DND-41 (cell line): ENCODE measurements around the gene DISC1.

Experiments
- ATAC-seq: fragments of 200-7000 bp; cut with Tn5 transposase; 3 replicates; pipeline ENCODE4 v1.9.1; 2021; ENCODE audit warnings: low read depth; ENCODE audit not compliant: insufficient read depth
- DNase-seq: peaks from one replicate; pipeline ENCODE4 v3.0.0-alpha.2; 2020
- H2AFZ ChIP-seq: 2 replicates; pipeline ENCODE4 v1.6.0; 2012; ENCODE audit warnings: low read depth, low read length
- H3K27ac ChIP-seq: 2 replicates; pipeline ENCODE4 v1.5.1; 2012; ENCODE audit warnings: low read length, inconsistent platforms
- H3K27me3 ChIP-seq: fragments of 200-600 bp; sonication (generic); 2 replicates; pipeline ENCODE4 v1.6.0; 2012; ENCODE audit warnings: low read length, mild to moderate bottlenecking, inconsistent platforms; ENCODE audit not compliant: insufficient read depth, poor library complexity
- H3K36me3 ChIP-seq: 2 replicates; pipeline ENCODE4 v1.5.1; 2012; ENCODE audit warnings: low read length, inconsistent platforms; ENCODE audit not compliant: insufficient read depth
- H3K4me1 ChIP-seq: 2 replicates; pipeline ENCODE4 v1.5.1; 2012; ENCODE audit warnings: mild to moderate bottlenecking, low read length; ENCODE audit not compliant: insufficient read depth
- H3K4me2 ChIP-seq: 2 replicates; pipeline ENCODE4 v1.6.0; 2012; ENCODE audit warnings: mild to moderate bottlenecking, moderate library complexity, low read length, inconsistent platforms; ENCODE audit not compliant: insufficient read depth
- H3K4me3 ChIP-seq, 2 experiments: fragments of 200-600 bp in 1 of 2; shearing (Covaris generic) in 1 of 2; 2 replicates each; pipeline ENCODE4 v1.5.1; 2012 to 2016; ENCODE audit warnings: inconsistent platforms in 2 of 2, low read length in 2 of 2, mild to moderate bottlenecking in 2 of 2, low read depth in 1 of 2, moderate library complexity in 1 of 2
- H3K79me2 ChIP-seq: 2 replicates; pipeline ENCODE4 v1.6.0; 2012; ENCODE audit warnings: low read length, inconsistent platforms; ENCODE audit not compliant: insufficient read depth
- H3K9ac ChIP-seq: 2 replicates; pipeline ENCODE4 v1.6.0; 2012; ENCODE audit warnings: low read depth, mild to moderate bottlenecking, inconsistent platforms, low read length, moderate library complexity
- H3K9me3 ChIP-seq: 2 replicates; pipeline ENCODE4 v1.5.1; 2012; ENCODE audit warnings: low read length, moderate library complexity, mild to moderate bottlenecking, inconsistent platforms; ENCODE audit not compliant: insufficient read depth, severe bottlenecking
- H4K20me1 ChIP-seq: 2 replicates; pipeline ENCODE4 v1.6.0; 2012; ENCODE audit warnings: low read length; ENCODE audit not compliant: insufficient read depth
- EZH2 ChIP-seq: IDR thresholded peaks from 3 replicates; pipeline ENCODE4 v1.6.1; 2012; ENCODE audit warnings: borderline replicate concordance, low read depth, mild to moderate bottlenecking, moderate library complexity, low read length, inconsistent platforms; ENCODE audit not compliant: severe bottlenecking
- TF ChIP-seq, protein P1 (sequence below): IDR thresholded peaks from 2 replicates; pipeline ENCODE4 v1.5.1; 2012; ENCODE audit warnings: borderline replicate concordance, low read length, moderate library complexity, mild to moderate bottlenecking; ENCODE audit not compliant: poor library complexity, severe bottlenecking; ENCODE audit errors: extremely low read depth

The DISC1 gene

DNA sequence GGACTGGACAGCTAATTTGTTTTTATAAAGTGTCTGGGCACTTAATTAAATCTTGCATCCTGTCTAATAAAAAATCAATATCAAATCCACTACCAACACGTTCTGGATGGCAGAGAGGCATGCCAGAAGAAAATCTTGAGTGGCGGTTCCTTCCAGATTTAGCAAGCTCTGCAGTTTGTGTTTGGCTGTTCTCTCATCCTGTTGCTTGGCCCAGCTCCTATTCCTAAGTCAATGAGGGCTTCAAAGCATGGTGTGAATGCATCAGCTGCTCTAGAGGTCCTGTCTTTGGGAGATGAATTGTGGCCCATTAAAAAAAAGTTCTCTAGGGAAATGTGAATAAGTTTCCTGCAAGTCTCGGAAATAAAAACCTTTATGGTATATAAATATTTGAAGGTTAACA lies 90.3 kb downstream of the DISC1 start:
- ATAC-seq = no peak

DNA sequence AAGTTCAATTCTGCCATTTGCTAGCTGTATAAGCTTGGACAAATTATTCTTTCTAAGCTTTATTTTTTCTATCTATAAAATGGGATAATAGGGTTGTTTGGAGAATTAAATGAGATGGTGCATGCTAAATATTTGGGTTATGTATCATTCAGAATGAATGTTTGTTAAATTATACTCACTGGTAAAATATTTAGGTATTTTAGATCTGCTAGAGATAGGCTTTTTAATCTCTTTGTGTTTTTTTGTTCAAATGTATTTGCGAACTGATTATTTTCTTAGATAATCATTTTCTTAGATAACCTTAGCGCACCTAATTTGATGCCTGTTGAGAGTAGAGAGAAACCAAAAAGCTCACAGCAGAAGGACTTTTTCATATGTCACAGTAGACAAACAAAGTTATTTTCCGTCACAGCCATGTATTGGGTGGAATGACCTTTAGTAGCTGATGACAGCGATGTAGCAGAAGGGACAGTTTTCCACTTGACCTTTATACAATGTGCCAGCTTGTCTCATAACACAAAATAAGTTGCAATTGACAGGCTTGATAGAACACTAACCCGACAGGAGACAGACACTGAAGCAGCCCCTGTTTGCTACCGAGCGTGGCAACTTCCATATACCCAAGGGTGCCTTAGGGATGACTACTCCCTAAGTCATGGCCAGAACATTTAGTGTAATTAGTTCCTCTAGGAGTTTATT lies 93.0 kb downstream of the DISC1 start:
- Histone ChIP-seq H3K4me1 (no peaks in the 10 kb centered on the region), H3K27ac (no peak overlapping the region), H3K4me3 (no peak overlapping the region), H3K9me3 (no peaks in the 10 kb centered on the region), H3K79me2 (no peaks in the 10 kb centered on the region), H4K20me1 (no peaks in the 10 kb centered on the region), H3K27me3 (no peaks in the 10 kb centered on the region), H2AFZ (no peak overlapping the region), H3K9ac (no peak overlapping the region), H3K36me3 (no peaks in the 10 kb centered on the region), H3K4me2 (no peak overlapping the region)
- TF ChIP-seq, protein P1, sequence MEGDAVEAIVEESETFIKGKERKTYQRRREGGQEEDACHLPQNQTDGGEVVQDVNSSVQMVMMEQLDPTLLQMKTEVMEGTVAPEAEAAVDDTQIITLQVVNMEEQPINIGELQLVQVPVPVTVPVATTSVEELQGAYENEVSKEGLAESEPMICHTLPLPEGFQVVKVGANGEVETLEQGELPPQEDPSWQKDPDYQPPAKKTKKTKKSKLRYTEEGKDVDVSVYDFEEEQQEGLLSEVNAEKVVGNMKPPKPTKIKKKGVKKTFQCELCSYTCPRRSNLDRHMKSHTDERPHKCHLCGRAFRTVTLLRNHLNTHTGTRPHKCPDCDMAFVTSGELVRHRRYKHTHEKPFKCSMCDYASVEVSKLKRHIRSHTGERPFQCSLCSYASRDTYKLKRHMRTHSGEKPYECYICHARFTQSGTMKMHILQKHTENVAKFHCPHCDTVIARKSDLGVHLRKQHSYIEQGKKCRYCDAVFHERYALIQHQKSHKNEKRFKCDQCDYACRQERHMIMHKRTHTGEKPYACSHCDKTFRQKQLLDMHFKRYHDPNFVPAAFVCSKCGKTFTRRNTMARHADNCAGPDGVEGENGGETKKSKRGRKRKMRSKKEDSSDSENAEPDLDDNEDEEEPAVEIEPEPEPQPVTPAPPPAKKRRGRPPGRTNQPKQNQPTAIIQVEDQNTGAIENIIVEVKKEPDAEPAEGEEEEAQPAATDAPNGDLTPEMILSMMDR = no peak
- TF ChIP-seq EZH2 = no peak
- ATAC-seq (no peak), DNase-seq (no peak)

More for the DNA sequence above, 90.3 kb downstream of the DISC1 start:
- no peak overlapping the region for H2AFZ ChIP-seq
- H3K79me2 ChIP-seq = no peaks in the 10 kb centered on the region
- H4K20me1 ChIP-seq = no peaks in the 10 kb centered on the region
- H3K4me2 ChIP-seq = no peak overlapping the region
- H3K36me3 ChIP-seq = no peaks in the 10 kb centered on the region
- H3K4me1 ChIP-seq = no peaks in the 10 kb centered on the region
- DNase-seq = no peak
- no peaks in the 10 kb centered on the region for H3K9me3 ChIP-seq
- H3K9ac ChIP-seq = no peak overlapping the region
- H3K4me3 ChIP-seq = no peak overlapping the region
- no peak overlapping the region for H3K27ac ChIP-seq
- H3K27me3 ChIP-seq = no peaks in the 10 kb centered on the region
- TF ChIP-seq, protein P1 = no peak
- TF ChIP-seq EZH2 = no peak

DNA sequence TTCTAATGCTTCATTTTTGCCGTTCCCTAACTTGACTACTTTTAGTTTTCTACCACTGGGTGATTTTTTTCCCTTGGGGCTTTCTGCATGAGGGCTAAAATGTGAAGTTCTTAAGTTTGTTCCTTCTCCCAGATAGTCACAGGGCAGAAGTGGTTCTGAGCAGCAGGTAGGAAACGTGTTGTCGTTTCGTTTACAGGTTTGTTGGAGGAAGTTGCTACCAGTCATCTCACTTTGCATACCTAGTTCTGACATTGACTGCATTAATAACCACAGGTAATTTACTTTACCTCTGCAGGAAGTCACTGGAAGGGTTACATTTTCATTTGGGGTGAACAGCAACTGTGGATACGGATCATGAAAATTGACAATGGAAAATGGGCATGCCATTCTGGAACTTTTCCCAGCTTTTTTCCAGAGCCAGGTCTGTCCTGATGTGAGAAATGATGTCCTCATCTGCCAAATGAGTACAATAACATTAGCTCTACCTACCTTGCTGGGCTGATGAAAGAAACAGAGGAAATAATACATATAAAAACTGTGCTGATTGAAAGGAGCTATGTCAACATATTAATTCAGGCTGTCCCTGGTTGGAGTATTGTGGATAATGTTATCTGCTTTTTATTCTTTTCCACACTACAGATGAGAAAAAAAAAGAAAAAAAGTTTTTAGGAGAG lies 94.2 kb downstream of the DISC1 start:
- Histone ChIP-seq H3K27ac (no peak overlapping the region), H3K4me3 (no peak overlapping the region), H2AFZ (no peak overlapping the region)

More for the DNA sequence above, 94.2 kb downstream of the DISC1 start:
- Histone ChIP-seq H3K79me2 (no peaks in the 10 kb centered on the region), H3K4me2 (no peak overlapping the region), H3K9ac (no peak overlapping the region), H3K27me3 (no peaks in the 10 kb centered on the region), H4K20me1 (no peaks in the 10 kb centered on the region), H3K9me3 (no peaks in the 10 kb centered on the region), H3K36me3 (no peaks in the 10 kb centered on the region), H3K4me1 (no peaks in the 10 kb centered on the region)
- ATAC-seq = no peak
- DNase-seq = no peak
- TF ChIP-seq, protein P1 = no peak
- TF ChIP-seq EZH2 = no peak
